ENCODE data around the gene NPHS2.

Gene NPHS2

GRCh38 chr1:179576509-179576908 lies 761 bp upstream of the NPHS2 start:
- FAIRE-seq: no peak
- no peak for TF ChIP-seq CTCF (IDR thresholded peaks at IDR 0.05; ENCODE audit: insufficient read depth, missing control alignments)
- no peak for DNase-seq (ENCODE audit: insufficient read length, low spot score)

GRCh38 chr1:179558078-179558477 lies 17.7 kb downstream of the NPHS2 start:
- DNase-seq (ENCODE audit: insufficient read length, low spot score) (no peak), FAIRE-seq (no peak)
- no peak for TF ChIP-seq CTCF (IDR thresholded peaks at IDR 0.05; ENCODE audit: insufficient read depth, missing control alignments)

GRCh38 chr1:179554427-179554826 lies 21.3 kb downstream of the NPHS2 start:
- TF ChIP-seq CTCF (IDR thresholded peaks at IDR 0.05; ENCODE audit: insufficient read depth, missing control alignments): no peak
- DNase-seq (ENCODE audit: insufficient read length, low spot score): no peak
- FAIRE-seq: peak; percentile 48

GRCh38 chr1:179550746-179551682 lies 24.7 kb downstream of the NPHS2 start:
- DNase-seq (ENCODE audit: insufficient read length, low spot score) (no peak), FAIRE-seq (no peak)
- TF ChIP-seq CTCF (IDR thresholded peaks at IDR 0.05; ENCODE audit: insufficient read depth, missing control alignments): no peak

- DNase-seq (ENCODE audit: insufficient read length, low spot score) (no peak), FAIRE-seq (no peak)
- no peak for TF ChIP-seq CTCF (IDR thresholded peaks at IDR 0.05; ENCODE audit: insufficient read depth, missing control alignments)
These were observed 26.4 kb downstream of the NPHS2 start for GRCh38 chr1:179549368-179549700.

- FAIRE-seq (no peak), DNase-seq (ENCODE audit: insufficient read length, low spot score) (no peak)
- no peak for TF ChIP-seq CTCF (IDR thresholded peaks at IDR 0.05; ENCODE audit: insufficient read depth, missing control alignments)
These were observed 26.9 kb downstream of the NPHS2 start for GRCh38 chr1:179548666-179549367.
